Mucosa of descending colon (tissue), 3 donors: ENCODE results near the gene CAPN2. TPM values are rescaled to one million over a fixed set of nuclear protein-coding genes. Genes with fewer than 3 reads are reported as not detected.

Source experiments
- ATAC-seq: fragments of 200-7000 bp; cut with Tn5 transposase; one replicate; pipeline ENCODE4 v1.9.1; 2020; ENCODE audit warnings: mild to moderate bottlenecking, moderate library complexity
- DNase-seq, 3 donors: peaks; one replicate each; pipeline ENCODE4 v3.0.0-alpha.2; 2020
- H3K36me3 ChIP-seq: fragments of 200-600 bp; one replicate; pipeline ENCODE4 v1.8.0; 2021; ENCODE audit warnings: low read depth, mild to moderate bottlenecking
- H3K4me1 ChIP-seq: fragments of 200-600 bp; one replicate; pipeline ENCODE4 v1.8.0; 2021; ENCODE audit warnings: low read depth, mild to moderate bottlenecking
- H3K4me3 ChIP-seq: fragments of 200-600 bp; one replicate; pipeline ENCODE4 v1.8.0; 2021; ENCODE audit warnings: mild to moderate bottlenecking
- H3K9me3 ChIP-seq: fragments of 200-600 bp; one replicate; pipeline ENCODE4 v1.8.0; 2021; ENCODE audit warnings: mild to moderate bottlenecking
- CTCF ChIP-seq: fragments of 200-600 bp; IDR thresholded peaks from one replicate; pipeline ENCODE4 v1.8.0; 2022; ENCODE audit warnings: antibody characterized with exemption, mild to moderate bottlenecking
- intact Hi-C, 2 donors: fragments of 100-400 bp; cut with DNase I in 1 of 2; cut with micrococcal nuclease in 1 of 2; formaldehyde crosslinking; loops; one replicate each; pipeline versions ENCODE4 v1.11.0 to v1.11.1; 2022; cut with DNase I, micrococcal nuclease
- total RNA-seq, 3 donors: library from RNA; stranded (reverse); fragmentation: NEBNext Ultra II Directional in 2 of 3; extraction: Animal tissue kit (Norgen Biotek cat#: 25700) in 2 of 3; gene quantifications; one replicate each; pipeline versions ENCODE4 v1.2.1 to v1.2.4, GENCODE V29; 2021 to 2023
- donor health status: DM: no; HTN: no; CAD: no; lungs with moderate emphysema.
- donor health status: DM: no; HTN: no; CAD: no.
- donor health status: DM: no; HTN: yes; CAD: no.

The CAPN2 gene
- total RNA-seq, 3 donors from 2014 or later, result 200 to 417 (median 305) TPM

- no peaks in the 10 kb centered on the region for H3K36me3 ChIP-seq
- H3K9me3 ChIP-seq, result no peaks in the 10 kb centered on the region
- DNase-seq (no peak), ATAC-seq (no peak)
- no peak overlapping the region for H3K4me3 ChIP-seq
- intact Hi-C loops, result no loop called here
- H3K4me1 ChIP-seq, result peaks cover 13% of the 10 kb centered on the region
- no peak for TF ChIP-seq CTCF
Observed at GRCh38 chr1:223820971-223821370, 108.6 kb downstream of the CAPN2 start.

- no peak for ATAC-seq
- peaks cover 15% of the 10 kb centered on the region for H3K4me1 ChIP-seq
- no peak for TF ChIP-seq CTCF
- no peaks in the 10 kb centered on the region for H3K9me3 ChIP-seq
- no peaks in the 10 kb centered on the region for H3K36me3 ChIP-seq
- no peak for DNase-seq
- H3K4me3 ChIP-seq, result no peak overlapping the region
- intact Hi-C loops, result no loop called here
Observed at GRCh38 chr1:223824287-223824686, 111.9 kb downstream of the CAPN2 start.

- no peaks in the 10 kb centered on the region for H3K36me3 ChIP-seq
- intact Hi-C loops, result no loop called here
- H3K4me3 ChIP-seq, result no peak overlapping the region
- peaks cover 15% of the 10 kb centered on the region for H3K4me1 ChIP-seq
- DNase-seq, result no peak
- TF ChIP-seq CTCF, result no peak
- H3K9me3 ChIP-seq, result no peaks in the 10 kb centered on the region
- peak; percentile 39 for ATAC-seq
Observed at GRCh38 chr1:223824712-223825111, 112.4 kb downstream of the CAPN2 start.

Other genes with a start within 250 kb of the CAPN2 start
- gene CAPN8, start 46.8 kb upstream of the CAPN2 start, total RNA-seq, result 10 to 100 TPM; 31.1 to 88.6 (median 59.0) TPM
- 10 to 100 TPM; 30.6 to 34.5 (median 32.5) TPM for gene TP53BP2, start 133.4 kb downstream of the CAPN2 start, total RNA-seq